ENCODE measurements around the gene RPS8.
"Not testable (repeated sequence)": the region's sequence is repeated elsewhere in the genome, so short reads cannot be mapped to it uniquely, and the experiment has no call there.

Gene RPS8

DNA sequence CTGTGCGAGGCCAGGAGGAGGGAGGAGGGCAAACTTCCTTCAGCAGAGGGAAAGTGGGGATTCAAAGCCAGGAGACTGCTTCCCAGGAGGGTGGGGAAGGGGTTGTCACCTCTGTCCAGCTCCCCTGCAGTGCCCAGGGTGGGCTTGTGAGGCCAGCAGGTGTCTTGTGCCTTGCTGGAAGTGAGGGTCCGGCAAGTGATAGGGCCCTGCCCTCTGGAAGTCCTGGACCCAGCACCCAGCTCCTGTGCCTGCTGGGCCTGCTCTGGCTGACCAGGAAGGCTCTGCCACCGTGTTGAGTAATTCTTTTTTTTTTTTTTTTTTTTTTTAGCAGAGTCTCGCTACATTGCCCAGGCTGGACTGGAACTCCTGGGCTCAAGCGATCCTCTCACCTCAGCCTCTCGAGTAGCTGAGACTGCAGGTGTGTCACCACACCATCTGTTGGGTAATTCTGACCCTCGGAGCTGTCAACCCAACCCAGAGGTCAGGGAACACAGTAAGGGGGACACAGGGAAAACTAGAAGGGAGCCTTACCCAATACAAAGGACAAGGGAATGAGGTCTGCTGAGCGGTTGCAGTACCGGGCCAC is 11.6 kb downstream of the RPS8 start:
- Mint-ChIP-seq H3K36me3 (peaks cover 6 to 8% of the 10 kb centered on the region in 2 donors), H3K9me3 (no peaks in the 10 kb centered on the region), H3K4me3 (peak overlapping the region; percentile 69 to 80), H3K27ac (peak overlapping the region; percentile 89), H3K27me3 (no peaks in the 10 kb centered on the region), H3K4me1 (peaks cover 20 to 46% of the 10 kb centered on the region in 2 donors)
- ATAC-seq (replicated peaks) (no peak), DNase-seq (no peak)

- no peak overlapping the region for H3K4me3 Mint-ChIP-seq
- ATAC-seq (replicated peaks): no peak
- peaks cover 20 to 40% of the 10 kb centered on the region in 2 donors for H3K4me1 Mint-ChIP-seq
- H3K9me3 Mint-ChIP-seq: no peaks in the 10 kb centered on the region
- no peak overlapping the region for H3K27ac Mint-ChIP-seq
- DNase-seq: no peak
- no peaks in the 10 kb centered on the region for H3K27me3 Mint-ChIP-seq
- H3K36me3 Mint-ChIP-seq: peaks cover 2 to 4% of the 10 kb centered on the region in 2 donors
These were observed 12.2 kb downstream of the RPS8 start for GRCh38 chr1:44787506-44787905.

DNA sequence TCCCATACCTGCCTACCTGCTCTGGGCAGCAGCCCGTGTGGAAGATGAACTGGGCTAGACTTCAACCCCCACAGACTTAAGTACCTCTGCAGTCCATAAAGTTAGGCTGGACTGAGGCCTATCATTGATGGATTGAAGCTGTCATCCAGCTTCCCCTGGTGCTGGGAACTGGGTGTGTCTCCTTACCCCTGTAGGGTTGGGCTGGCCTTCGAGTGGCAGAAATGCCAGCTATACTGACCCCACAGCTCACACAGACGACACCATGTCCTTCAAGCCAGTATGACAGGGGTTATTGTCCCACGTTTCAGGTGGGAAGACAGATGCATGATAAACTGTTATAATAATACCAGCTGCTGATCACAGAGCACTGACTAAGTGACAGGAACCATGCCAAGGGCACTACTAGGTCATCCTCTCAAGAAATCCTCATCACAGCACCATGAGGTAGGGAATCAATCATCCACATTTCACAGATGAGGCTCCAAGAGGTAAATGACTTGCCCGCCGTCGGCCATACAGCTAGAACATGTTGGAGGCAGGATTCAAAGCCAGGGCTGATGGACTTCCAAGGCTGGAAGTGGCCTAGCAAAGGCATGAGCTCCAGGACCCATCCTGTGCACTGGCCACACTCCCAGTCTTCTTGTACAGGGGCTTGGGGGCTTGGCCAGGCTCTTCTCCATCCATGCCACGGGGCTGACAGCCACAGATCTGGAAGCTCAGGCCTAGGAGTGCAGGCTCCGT is 12.9 kb downstream of the RPS8 start, which contains the start of gene BEST4:
Gene BEST4, minus strand, starts transcription at position 51 of the 741 bp plus-strand sequence. CDS start 465 bp downstream, outside the sequence.
- DNase-seq (no peak), ATAC-seq (replicated peaks) (no peak)
- H3K27me3 Mint-ChIP-seq: no peaks in the 10 kb centered on the region
- peaks cover under 1 to 1% of the 10 kb centered on the region in 2 donors for H3K36me3 Mint-ChIP-seq
- no peaks in the 10 kb centered on the region for H3K9me3 Mint-ChIP-seq
- H3K27ac Mint-ChIP-seq: no peak within 1 kb of the TSS
- peaks cover 18 to 32% of the 10 kb centered on the region in 2 donors for H3K4me1 Mint-ChIP-seq
- H3K4me3 Mint-ChIP-seq: no peak within 1 kb of the TSS

- peaks cover 8 to 11% of the 10 kb centered on the region in 2 donors for H3K4me1 Mint-ChIP-seq
- no peak overlapping the region for H3K4me3 Mint-ChIP-seq
- H3K9me3 Mint-ChIP-seq: no peaks in the 10 kb centered on the region
- H3K27ac Mint-ChIP-seq: no peak overlapping the region
- DNase-seq (no peak), ATAC-seq (replicated peaks) (no peak)
- no peaks in the 10 kb centered on the region for H3K36me3 Mint-ChIP-seq
- H3K27me3 Mint-ChIP-seq: no peaks in the 10 kb centered on the region
These were observed 15.8 kb downstream of the RPS8 start for GRCh38 chr1:44790968-44791801.

DNA sequence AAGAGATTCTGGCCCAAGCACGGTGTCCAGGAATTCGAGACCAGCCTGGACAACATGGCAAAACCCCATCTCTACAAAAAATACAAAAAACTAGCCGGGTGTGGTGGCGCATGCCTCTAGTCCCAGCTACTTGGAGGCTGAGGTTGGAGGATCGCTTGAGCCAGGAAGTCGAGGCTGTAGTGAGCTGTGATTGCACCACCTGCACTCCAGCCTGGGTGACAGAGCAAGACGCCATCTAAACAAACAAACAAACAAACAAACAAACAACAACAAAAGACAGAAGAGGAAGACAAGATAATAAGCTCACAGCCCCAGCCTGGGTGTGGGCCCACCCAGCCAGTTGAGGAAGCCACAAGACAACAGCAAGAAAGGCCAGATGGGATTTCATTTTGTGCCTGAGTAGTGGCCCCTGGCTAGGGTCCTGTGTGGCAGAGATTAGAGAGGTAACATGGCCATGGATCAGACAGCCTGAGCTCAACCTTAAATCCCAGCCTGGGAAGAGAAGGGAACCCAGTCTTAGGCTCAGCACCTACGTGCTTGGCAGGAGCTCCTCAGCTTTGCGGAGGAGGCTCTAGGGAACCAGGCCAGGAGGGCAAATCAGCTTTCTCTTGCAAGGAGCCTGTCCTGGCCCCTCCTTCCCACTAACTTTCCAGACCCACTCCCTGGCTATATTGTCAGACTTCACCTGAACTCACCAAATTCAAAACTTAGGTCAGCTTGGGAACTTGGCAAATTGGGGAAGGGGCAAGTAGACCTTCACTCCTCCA is 17.6 kb downstream of the RPS8 start:
- Mint-ChIP-seq H3K36me3 (no peaks in the 10 kb centered on the region), H3K9me3 (no peaks in the 10 kb centered on the region), H3K4me3 (no peak overlapping the region), H3K27me3 (no peaks in the 10 kb centered on the region), H3K27ac (no peak overlapping the region), H3K4me1 (peaks cover 3 to 5% of the 10 kb centered on the region in 2 donors)
- no peak for ATAC-seq (replicated peaks)
- DNase-seq: no peak

- not testable (repeated sequence) for H3K4me3 Mint-ChIP-seq; DNase-seq; H3K27me3 Mint-ChIP-seq; ATAC-seq (replicated peaks); H3K27ac Mint-ChIP-seq; H3K9me3 Mint-ChIP-seq
- Mint-ChIP-seq H3K36me3 (peaks cover 12 to 19% of the 10 kb centered on the region in 2 donors), H3K4me1 (peaks cover 25 to 37% of the 10 kb centered on the region in 2 donors)
These were observed 22.5 kb downstream of the RPS8 start for GRCh38 chr1:44797886-44798285.

- ATAC-seq (replicated peaks): no peak
- Mint-ChIP-seq H3K9me3 (no peaks in the 10 kb centered on the region), H3K4me3 (peak overlapping the region in 1 of 2 donors; percentile 97), H3K27me3 (no peaks in the 10 kb centered on the region), H3K4me1 (peaks cover 31 to 42% of the 10 kb centered on the region in 2 donors), H3K36me3 (peaks cover 16 to 28% of the 10 kb centered on the region in 2 donors), H3K27ac (peak overlapping the region; percentile 99)
- DNase-seq: no peak
These were observed 23.4 kb downstream of the RPS8 start for GRCh38 chr1:44798481-44799365.

DNA sequence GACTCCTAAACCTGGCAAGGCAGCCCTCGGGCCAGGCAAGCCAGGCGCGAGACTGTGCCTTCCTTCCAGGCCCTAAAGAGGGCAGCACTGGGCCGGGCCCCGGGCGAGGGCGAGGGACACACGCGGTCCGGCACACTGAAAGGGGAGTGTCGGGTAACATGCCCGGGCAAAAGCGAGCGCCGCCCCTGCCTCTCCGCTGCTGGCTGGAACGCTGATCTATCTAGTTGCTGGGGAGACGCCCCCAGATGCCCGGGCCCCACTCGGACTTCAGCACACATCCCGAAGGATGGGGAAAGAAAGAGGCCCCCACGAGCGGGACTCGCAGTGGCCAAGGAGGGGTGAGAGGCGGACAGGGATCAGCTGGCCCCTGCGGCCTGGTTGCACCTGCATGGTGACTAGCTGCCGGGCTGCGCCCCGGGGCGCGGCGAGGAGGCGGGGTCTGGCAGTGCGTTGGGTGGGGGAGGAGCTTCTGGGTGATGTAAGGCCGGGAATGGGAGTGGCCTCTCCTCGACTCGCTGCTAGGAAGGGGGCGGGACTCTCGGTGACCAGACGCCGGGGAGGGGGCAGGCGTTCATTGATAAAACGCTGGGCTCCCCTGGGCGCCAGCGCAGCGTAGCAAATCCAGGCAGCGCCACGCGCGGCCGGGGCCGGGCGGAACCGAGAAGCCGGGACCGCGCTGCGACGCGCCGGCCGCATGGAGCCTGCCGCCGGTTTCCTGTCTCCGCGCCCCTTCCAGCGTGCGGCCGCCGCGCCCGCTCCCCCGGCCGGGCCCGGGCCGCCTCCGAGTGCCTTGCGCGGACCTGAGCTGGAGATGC is 24.6 kb downstream of the RPS8 start, which contains the start of gene PLK3:
Gene PLK3, plus strand, starts transcription at position 608 of the 815 bp plus-strand sequence. Its CDS starts 87 bp downstream, at position 695.
- Mint-ChIP-seq H3K9me3 (no peaks in the 10 kb centered on the region), H3K4me1 (peaks cover 34 to 53% of the 10 kb centered on the region in 2 donors), H3K36me3 (peaks cover 26 to 40% of the 10 kb centered on the region in 2 donors), H3K27me3 (no peaks in the 10 kb centered on the region), H3K4me3 (peak within 1 kb of the TSS; percentile 87 to 97), H3K27ac (peak within 1 kb of the TSS; percentile 99)
- peak; percentile 88 to 92 for ATAC-seq (replicated peaks)
- peak; percentile 95 for DNase-seq

DNA sequence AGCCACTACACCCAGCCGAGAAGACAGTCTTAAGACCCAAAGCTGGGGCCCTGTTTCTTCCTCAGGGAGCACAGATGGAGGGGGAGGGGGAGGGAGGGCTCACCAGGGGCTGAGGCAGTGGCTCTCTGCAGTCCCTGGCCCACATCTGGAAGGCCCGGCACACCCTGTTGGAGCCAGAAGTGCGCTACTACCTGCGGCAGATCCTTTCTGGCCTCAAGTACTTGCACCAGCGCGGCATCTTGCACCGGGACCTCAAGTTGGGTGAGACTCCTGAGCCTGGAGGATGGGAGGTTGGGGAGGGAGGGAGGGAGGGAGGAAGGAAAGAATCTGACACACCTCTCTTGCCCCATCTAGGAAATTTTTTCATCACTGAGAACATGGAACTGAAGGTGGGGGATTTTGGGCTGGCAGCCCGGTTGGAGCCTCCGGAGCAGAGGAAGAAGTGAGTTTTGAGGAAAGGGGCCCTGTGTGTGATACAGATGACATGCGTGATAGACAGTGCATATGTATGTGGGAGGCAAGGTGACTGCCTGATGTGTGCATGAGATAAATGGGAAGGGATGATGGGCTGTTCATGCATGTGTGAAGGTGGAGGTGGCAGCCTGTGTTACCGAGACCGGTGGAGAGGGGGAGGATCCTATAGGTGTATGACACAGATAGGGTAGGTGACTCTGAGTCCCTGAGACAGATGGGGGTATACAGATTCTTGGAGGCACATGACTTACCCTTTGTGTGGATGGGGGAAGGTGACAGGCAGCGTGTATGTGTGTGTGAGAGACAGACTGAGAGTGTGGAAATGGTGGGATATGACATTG is 26.4 kb downstream of the RPS8 start:
- Mint-ChIP-seq H3K4me1 (peaks cover 40 to 64% of the 10 kb centered on the region in 2 donors), H3K4me3 (peak overlapping the region; percentile 87 to 97), H3K36me3 (peaks cover 36 to 51% of the 10 kb centered on the region in 2 donors), H3K9me3 (no peaks in the 10 kb centered on the region), H3K27me3 (no peaks in the 10 kb centered on the region), H3K27ac (peak overlapping the region; percentile 11)
- ATAC-seq (replicated peaks) (no peak), DNase-seq (no peak)

GRCh38 chr1:44802306-44803061 is 27.1 kb downstream of the RPS8 start:
- DNase-seq: no peak
- Mint-ChIP-seq H3K27me3 (no peaks in the 10 kb centered on the region), H3K9me3 (no peaks in the 10 kb centered on the region), H3K4me1 (peaks cover 48 to 71% of the 10 kb centered on the region in 2 donors), H3K36me3 (peaks cover 40 to 59% of the 10 kb centered on the region in 2 donors), H3K27ac (peak overlapping the region; percentile 59), H3K4me3 (peak overlapping the region; percentile 87 to 97)
- ATAC-seq (replicated peaks): no peak

GRCh38 chr1:44803062-44803311 is 27.6 kb downstream of the RPS8 start:
- Mint-ChIP-seq H3K27me3 (no peaks in the 10 kb centered on the region), H3K27ac (peak overlapping the region; percentile 59), H3K36me3 (peaks cover 40 to 60% of the 10 kb centered on the region in 2 donors), H3K9me3 (no peaks in the 10 kb centered on the region), H3K4me1 (peaks cover 53 to 76% of the 10 kb centered on the region in 2 donors), H3K4me3 (peak overlapping the region; percentile 55 to 87)
- ATAC-seq (replicated peaks) (no peak), DNase-seq (no peak)

Data from stimulated activated naive B cell treated with anti-CD40 and anti-IgM and Interleukin-4, amounts not matched to agents 10 μg/mL and 1 μg/mL and 100 μg/mL, for 72 hours (primary cell).